Measurements from ENCODE around the gene DEDD.
A peak's percentile ranks its signal among the peaks of the same experiment; 100 is the strongest.

The DEDD gene

DNA sequence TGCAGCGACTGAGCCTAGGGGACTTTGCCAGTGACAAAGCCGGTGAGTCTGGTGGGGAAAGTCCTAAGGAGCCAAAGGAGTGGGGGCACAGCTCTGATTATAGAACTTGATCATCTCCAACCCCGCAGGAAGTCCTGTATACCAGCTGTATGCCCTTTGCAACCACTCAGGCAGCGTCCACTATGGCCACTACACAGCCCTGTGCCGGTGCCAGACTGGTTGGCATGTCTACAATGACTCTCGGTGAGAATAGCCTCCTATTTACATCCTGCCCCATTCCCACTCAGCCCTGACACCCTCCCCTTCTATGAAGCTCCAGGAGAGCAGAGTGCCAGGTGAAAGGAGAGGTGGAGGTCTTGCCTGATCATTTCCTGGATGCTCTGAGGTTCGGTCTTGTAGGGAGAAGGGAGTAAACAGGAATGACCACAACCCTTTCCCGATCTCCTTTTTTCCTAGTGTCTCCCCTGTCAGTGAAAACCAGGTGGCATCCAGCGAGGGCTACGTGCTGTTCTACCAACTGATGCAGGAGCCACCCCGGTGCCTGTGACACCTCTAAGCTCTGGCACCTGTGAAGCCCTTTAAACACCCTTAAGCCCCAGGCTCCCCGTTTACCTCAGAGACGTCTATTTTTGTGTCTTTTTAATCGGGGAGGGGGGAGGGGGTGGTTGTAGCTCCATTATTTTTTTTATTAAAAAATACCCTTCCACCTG lies 32.6 kb upstream of the DEDD start:
- no peak for DNase-seq (ENCODE audit: low read depth in 2 of 3, low spot score in 1 of 3)

DNA sequence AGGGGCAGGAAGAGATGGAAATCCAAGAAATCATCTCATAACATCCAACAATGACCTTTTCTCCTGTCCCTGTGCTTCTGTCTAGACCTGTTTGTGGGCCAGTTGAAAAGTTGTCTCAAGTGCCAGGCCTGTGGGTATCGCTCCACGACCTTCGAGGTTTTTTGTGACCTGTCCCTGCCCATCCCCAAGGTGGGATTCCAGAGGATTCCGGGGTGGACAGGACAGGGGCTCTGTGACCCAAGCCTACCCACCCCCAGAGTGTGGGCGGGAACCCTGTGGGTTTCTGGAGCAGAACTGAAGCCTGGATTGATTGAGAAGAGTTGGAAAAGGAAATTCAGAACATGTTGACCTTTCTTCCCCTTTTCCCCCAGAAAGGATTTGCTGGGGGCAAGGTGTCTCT lies 31.3 kb upstream of the DEDD start:
- no peak for DNase-seq (ENCODE audit: low read depth in 2 of 3, low spot score in 1 of 3)

DNA sequence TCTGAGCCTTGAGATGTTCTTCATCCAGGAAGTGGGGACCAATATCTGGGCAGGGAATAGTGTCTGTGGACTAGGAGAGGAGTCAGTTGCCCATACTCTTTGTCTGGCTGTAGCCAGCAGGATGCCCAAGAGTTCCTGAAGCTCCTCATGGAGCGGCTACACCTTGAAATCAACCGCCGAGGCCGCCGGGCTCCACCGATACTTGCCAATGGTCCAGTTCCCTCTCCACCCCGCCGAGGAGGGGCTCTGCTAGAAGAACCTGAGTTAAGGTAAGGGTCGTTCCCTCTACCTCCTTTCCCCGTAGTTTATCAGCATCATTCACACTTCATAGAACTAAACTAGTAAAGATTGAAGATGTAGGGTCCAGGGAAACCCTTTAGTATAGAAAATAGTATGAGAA lies 30.3 kb upstream of the DEDD start:
- no peak for DNase-seq (ENCODE audit: low read depth in 2 of 3, low spot score in 1 of 3)

- DNase-seq (ENCODE audit: low read depth in 2 of 3, low spot score in 1 of 3) = no peak
Measured at GRCh38 chr1:161162052-161162451, 29.6 kb upstream of the DEDD start.

GRCh38 chr1:161161652-161162051 lies 29.2 kb upstream of the DEDD start:
- DNase-seq (ENCODE audit: low read depth in 2 of 3, low spot score in 1 of 3) = no peak

DNA sequence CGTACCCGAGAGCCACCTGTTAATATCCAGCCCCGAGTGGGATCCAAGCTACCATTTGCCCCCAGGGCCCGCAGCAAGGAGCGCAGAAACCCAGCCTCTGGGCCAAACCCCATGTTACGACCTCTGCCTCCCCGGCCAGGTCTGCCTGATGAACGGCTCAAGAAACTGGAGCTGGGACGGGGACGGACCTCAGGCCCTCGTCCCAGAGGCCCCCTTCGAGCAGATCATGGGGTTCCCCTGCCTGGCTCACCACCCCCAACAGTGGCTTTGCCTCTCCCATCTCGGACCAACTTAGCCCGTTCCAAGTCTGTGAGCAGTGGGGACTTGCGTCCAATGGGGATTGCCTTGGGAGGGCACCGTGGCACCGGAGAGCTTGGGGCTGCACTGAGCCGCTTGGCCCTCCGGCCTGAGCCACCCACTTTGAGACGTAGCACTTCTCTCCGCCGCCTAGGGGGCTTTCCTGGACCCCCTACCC lies 28.2 kb upstream of the DEDD start:
- no peak for DNase-seq (ENCODE audit: low read depth in 2 of 3, low spot score in 1 of 3)

- no peak for DNase-seq (ENCODE audit: low read depth in 2 of 3, low spot score in 1 of 3)
Measured at GRCh38 chr1:161159913-161160243, 27.4 kb upstream of the DEDD start.

- peak; percentile 85 to 92 (median 86) for DNase-seq (ENCODE audit: low read depth in 2 of 3, low spot score in 1 of 3)
Measured at GRCh38 chr1:161159087-161159912, 26.8 kb upstream of the DEDD start, which contains the start of gene USP21. Gene USP21, plus strand, starts transcription at chr1:161159500. Its CDS starts 1,141 bp downstream, at chr1:161160641.

- no peak for DNase-seq (ENCODE audit: low read depth in 2 of 3, low spot score in 1 of 3)
Measured at GRCh38 chr1:161158316-161159010, 26.0 kb upstream of the DEDD start.

DNA sequence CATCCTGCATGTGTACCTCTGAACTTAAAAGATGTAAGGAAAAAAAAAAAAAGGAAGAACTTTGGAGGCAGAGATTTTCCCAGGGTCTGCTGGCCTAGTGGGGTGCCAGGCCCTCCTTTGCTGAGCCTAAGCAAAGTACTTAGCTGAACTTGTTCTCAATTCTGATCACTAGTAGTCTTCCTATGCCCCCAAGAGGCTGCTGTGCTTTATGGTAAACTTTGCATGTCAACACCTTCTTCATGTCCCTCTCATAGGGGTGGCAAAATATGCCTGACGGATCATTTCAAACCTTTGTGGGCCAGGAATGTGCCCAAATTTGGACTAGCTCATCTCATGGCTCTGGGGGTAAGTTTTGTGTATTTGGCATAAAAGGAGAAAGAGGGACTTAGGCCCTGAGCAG lies 25.4 kb upstream of the DEDD start:
- no peak for DNase-seq (ENCODE audit: low read depth in 2 of 3, low spot score in 1 of 3)

DNA sequence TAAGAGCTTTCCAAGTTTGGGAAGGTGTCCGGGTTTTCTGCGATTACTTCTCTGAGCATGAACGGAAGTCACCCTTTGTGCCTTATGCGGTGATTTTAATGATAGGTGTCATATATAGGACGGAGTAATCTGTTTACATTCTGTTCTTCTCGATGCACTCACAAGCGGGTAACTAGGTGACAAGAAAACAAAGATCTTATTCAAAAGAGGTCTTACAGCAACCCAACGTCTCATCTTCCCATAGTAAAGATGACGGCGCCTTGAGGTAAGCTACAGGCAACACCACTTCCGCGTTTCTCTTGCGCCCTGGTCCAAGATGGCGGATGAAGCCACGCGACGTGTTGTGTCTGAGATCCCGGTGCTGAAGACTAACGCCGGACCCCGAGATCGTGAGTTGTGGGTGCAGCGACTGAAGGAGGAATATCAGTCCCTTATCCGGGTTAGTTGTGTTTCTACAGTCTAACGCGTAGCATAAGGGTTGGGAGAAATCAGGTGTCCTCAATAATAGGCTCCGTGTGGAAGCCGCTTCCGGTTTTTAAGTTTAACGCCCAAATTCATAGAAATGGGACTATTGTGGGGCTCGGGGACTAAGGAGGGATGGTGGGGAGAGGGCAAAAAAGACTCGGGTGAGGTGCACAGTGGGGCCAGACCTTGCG lies 21.3 kb upstream of the DEDD start, which contains the start of gene UFC1:
Gene UFC1, plus strand, starts transcription at position 297 of the 656 bp plus-strand sequence. Its CDS starts 20 bp downstream, at position 317.
- peak; percentile 64 to 76 (median 75) for DNase-seq (ENCODE audit: low read depth in 2 of 3, low spot score in 1 of 3)

DNA sequence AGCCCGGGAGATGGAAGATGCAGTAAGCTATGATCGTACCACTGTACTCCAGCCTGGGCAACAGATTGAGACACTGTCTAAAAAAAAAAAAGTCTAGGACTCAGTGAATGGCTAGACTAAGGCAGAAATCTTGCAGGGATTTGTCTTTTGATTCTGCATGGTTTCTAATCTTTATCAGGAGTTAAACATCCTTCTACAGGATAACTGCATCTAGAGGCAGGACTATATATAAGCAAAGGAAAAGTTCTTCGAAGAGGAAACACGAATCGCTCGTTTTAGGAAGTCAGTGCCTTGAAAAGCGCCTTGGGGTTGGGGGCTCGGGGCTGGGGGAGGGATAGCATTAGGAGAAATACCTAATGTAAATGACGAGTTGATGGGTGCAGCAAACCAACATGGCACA lies 20.7 kb upstream of the DEDD start:
- DNase-seq (ENCODE audit: low read depth in 2 of 3, low spot score in 1 of 3) = no peak

DNA sequence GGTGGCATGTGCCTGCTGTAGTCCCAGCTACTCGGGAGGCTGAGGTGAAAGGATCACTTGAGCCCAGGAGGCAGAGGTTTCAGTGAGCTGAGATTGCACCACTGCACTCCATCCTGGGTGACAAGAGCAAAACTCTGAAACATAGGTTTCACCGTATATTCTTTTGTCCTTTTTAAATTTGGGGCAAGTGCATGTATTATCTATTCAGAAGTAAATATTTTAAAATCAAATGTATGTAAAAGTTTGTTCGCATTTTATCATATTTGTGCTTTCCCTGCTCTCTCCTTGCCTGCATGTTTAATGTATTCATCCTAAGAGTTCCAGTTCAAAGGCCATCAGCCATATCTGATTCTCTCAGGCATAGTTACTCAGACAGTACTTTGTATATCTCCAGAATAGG lies 13.4 kb upstream of the DEDD start:
- DNase-seq (ENCODE audit: low read depth in 2 of 3, low spot score in 1 of 3) = no peak

- no peak for DNase-seq (ENCODE audit: low read depth in 2 of 3, low spot score in 1 of 3)
Measured at GRCh38 chr1:161140755-161141400, 8.4 kb upstream of the DEDD start.

GRCh38 chr1:161139766-161140165 lies 7.3 kb upstream of the DEDD start:
- DNase-seq (ENCODE audit: low read depth in 2 of 3, low spot score in 1 of 3) = no peak

DNA sequence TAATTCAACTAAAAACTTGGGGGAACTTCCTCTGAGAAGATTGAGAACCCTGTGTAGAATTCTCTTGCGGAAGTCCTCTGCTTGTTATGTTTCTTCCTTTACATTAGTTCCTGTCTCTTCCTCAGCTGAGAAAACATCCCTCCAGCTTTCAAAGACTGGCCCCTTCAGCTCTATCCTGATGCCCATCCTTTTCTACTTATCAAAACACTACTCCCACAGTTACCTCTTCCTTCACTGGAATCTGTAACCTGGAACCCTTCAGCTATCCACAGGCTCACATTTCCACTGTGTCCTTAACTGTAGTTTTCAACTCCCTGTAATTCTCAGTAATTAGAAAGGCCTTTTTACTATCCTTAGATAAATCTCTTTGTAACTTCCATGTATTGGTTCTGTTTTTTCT lies 6.0 kb upstream of the DEDD start:
- DNase-seq (ENCODE audit: low read depth in 2 of 3, low spot score in 1 of 3) = no peak

DNA sequence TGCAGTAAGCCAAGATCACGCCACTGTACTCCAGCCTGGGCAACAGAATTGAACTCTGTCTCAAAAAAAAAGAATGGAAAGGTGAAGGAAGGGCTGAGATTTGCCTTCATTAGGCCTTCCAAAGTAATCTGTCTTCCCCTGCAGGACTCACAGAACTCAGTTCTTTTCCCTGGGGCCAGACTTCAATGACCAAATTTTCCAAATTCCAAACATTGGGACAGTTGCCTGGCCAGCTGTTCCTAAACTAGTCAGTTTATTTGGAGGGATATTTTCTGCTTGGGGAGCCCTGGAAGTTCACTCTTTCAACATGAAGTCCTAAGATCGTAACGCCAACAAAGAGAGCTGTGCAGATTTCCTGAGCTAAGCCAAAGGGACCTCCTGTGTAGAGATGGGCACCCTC lies 5.4 kb upstream of the DEDD start:
- DNase-seq (ENCODE audit: low read depth in 2 of 3, low spot score in 1 of 3) = no peak

GRCh38 chr1:161133220-161133740 lies 813 bp upstream of the DEDD start:
- DNase-seq (ENCODE audit: low read depth in 2 of 3, low spot score in 1 of 3) = no peak

DNA sequence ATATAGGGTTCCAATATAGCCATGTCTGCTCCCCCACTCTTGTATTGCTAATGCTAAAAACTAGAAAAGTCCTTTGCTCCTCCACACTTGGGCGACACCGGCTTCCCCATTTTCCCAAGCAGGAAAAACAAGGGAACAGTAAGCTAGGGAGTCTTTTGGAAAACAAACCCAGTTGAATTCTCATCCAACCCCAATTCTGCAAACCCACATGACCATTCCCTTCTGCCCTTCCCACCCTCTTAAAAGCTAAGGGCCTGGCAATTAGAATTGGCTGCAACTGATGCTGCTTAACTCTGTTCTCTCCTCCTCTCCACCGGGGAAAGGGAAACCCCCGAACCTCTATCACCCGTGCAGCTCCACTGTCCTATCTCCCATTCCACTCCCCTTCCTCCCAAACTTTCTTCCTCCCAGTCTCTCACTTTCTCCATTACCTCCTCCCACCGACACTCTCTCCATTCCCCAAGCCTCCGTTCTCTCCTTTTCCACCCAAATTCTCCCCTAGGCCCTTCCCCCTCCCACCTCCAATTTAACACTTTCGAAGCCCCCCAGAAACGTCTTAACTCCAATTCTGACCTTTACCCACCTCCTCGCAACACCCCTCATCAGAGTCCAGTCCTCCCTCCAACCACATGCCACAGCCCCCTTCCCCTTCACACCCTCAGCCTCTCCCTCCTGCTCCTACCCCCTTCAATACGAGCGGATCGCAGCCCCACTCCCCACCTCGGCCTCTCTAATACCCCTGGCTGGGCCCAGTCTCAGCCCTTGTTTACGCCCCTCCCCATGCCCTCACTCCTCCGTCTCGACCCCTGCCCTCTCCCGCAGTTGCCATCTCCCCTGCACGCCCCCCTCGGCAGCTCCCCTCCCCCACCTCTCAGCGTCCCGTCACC lies 701 bp downstream of the DEDD start:
- DNase-seq (ENCODE audit: low read depth in 2 of 3, low spot score in 1 of 3) = no peak

DNA sequence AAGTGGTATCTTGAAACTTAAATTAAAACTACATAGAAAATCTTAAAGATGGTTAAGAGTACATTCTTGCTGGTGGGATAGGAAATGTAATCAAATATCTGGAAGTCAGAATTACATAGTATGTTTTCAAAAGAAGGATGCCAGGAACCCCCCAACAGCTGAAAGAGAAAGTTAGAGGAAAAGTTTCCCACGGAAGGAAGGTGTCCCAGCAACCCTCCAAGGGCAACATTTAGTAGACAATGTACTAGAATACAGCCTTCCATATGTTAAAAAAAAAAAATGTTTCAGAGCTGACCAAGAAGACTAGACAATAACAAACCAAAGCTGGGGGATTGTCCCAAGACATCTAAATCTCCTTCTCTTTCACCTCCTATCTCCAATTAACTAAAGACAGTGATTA lies 2.2 kb downstream of the DEDD start:
- DNase-seq (ENCODE audit: low read depth in 2 of 3, low spot score in 1 of 3) = no peak
